PC-9 (cell line): ENCODE data around the gene PRKCH.

ENCODE experiments used
- CTCF ChIP-seq: fragments of 200-600 bp; sonication (generic); conservative IDR thresholded peaks from 2 replicates; pipeline ENCODE4 v1.6.1; 2017; ENCODE audit warnings: mixed run types, antibody characterized with exemption, mild to moderate bottlenecking, moderate library complexity
- EZH2 ChIP-seq: fragments of 200-600 bp; sonication (generic); IDR thresholded peaks from 2 replicates; pipeline ENCODE4 v1.8.0; 2017; ENCODE audit warnings: antibody characterized with exemption, low read depth

GRCh38 chr14:61346221-61346620 is 24.8 kb downstream of the PRKCH start:
- TF ChIP-seq CTCF (no peak), EZH2 (no peak)
